Measurements from ENCODE around the gene TERT. TPM values are rescaled to one million over a fixed set of nuclear protein-coding genes. Genes with fewer than 3 reads are reported as not detected.

Gene TERT
- total and polyA plus RNA-seq, 2 donors (not counting 1 experiment from before 2014, with no cell fraction given) = 0.24 to 0.39 TPM

DNA sequence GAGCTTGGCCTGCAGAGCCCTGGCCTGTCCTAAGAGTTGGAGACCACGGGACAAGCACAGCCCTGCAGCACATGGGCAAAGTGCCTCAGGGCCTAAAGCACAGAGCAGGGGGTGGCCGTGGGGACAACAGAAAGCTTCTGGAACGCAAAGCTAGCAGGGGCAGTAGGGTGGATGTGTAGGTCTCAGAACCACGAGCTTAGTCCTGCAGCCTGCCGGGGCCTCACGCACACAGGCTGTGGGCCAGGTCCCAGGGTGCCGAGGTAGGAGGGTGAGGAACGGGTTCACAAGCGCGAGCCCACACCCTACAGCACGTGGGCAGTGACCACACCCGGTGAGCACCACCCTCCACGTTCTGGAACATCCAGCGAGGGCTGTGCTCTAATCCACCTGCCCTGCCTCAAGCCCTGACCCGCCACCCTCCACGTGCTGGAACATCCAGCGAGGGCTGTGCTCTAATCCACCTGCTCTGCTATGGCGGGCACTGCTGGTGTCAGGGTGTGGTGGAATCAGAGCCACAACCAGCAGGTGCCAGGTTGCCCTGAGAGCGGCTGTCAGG, 40.8 kb upstream of the TERT start:
- no peak overlapping the region for H3K27ac Mint-ChIP-seq
- DNase-seq = no peak
- peaks cover 73% of the 10 kb centered on the region for H4K20me1 ChIP-seq (ENCODE audit: control insufficient read depth, insufficient read depth, low read length, poor library complexity, severe bottlenecking)
- CTCF ChIA-PET = interaction anchor here (1.7 kb wide), 1 partner anchor 44 kb away, joined by 6 read pairs; no protein-coding TSS in a partner anchor
- POLR2A ChIA-PET = interaction anchor here (1.0 kb wide), 1 partner anchor 16 kb away, joined by 4 read pairs; no protein-coding TSS in a partner anchor
- H3K4me3 Mint-ChIP-seq = no peak overlapping the region
- no peak overlapping the region for H3K9ac ChIP-seq (ENCODE audit: low read length)
- H3K4me2 ChIP-seq (replicated peaks; ENCODE audit: low read depth, low read length, poor library complexity, severe bottlenecking) = no peak overlapping the region
- intact Hi-C loops (cut with micrococcal nuclease) = no loop called here
- no peaks in the 10 kb centered on the region for H3K9me3 Mint-ChIP-seq (ENCODE audit: insufficient read depth)
- no peak overlapping the region for H3K27ac ChIP-seq (ENCODE audit: low read length in 2 of 2)
- peaks cover 49% of the 10 kb centered on the region for H3K79me2 ChIP-seq (ENCODE audit: control insufficient read depth, insufficient read depth, low read length)
- no peak overlapping the region for H2AFZ ChIP-seq (ENCODE audit: insufficient read depth, low read depth, low read length, poor library complexity, severe bottlenecking)
- H3K9me3 ChIP-seq (ENCODE audit: control extremely low read depth in 1 of 3, control insufficient read depth in 2 of 3, insufficient read depth in 1 of 3, low read length in 2 of 3) = no peaks in the 10 kb centered on the region
- peaks cover 9% of the 10 kb centered on the region for H3K4me1 Mint-ChIP-seq
- H3K4me3 ChIP-seq (ENCODE audit: control extremely low read depth in 1 of 5, extremely low read depth in 1 of 5, insufficient read depth in 1 of 5, low read depth in 2 of 5, low read length in 4 of 5) = no peak overlapping the region
- TF ChIP-seq, protein P1, sequence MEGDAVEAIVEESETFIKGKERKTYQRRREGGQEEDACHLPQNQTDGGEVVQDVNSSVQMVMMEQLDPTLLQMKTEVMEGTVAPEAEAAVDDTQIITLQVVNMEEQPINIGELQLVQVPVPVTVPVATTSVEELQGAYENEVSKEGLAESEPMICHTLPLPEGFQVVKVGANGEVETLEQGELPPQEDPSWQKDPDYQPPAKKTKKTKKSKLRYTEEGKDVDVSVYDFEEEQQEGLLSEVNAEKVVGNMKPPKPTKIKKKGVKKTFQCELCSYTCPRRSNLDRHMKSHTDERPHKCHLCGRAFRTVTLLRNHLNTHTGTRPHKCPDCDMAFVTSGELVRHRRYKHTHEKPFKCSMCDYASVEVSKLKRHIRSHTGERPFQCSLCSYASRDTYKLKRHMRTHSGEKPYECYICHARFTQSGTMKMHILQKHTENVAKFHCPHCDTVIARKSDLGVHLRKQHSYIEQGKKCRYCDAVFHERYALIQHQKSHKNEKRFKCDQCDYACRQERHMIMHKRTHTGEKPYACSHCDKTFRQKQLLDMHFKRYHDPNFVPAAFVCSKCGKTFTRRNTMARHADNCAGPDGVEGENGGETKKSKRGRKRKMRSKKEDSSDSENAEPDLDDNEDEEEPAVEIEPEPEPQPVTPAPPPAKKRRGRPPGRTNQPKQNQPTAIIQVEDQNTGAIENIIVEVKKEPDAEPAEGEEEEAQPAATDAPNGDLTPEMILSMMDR (IDR thresholded peaks at IDR 0.05) = no peak
- no peak for TF ChIP-seq EZH2 (IDR thresholded peaks at IDR 0.05; ENCODE audit: borderline replicate concordance, insufficient read depth, low read depth, low read length, poor library complexity, severe bottlenecking)
- 88% methylated on average over 17 of the region's 19 CpGs for WGBS (ENCODE audit: insufficient coverage)
- H3K4me1 ChIP-seq (ENCODE audit: control insufficient read depth in 2 of 2, insufficient read depth in 2 of 2, low read length in 2 of 2) = peaks cover 0 to 13% of the 10 kb centered on the region in 2 donors
- no peaks in the 10 kb centered on the region for H3K27me3 Mint-ChIP-seq
- H3K27me3 ChIP-seq (replicated peaks in 1 of 4; ENCODE audit: control extremely low read depth in 1 of 4, control insufficient read depth in 3 of 4, insufficient read depth in 4 of 4, low read length in 3 of 4) = no peaks in the 10 kb centered on the region
- ATAC-seq (ENCODE audit: low read depth) = no peak
- peaks cover 0 to 90% of the 10 kb centered on the region in 2 experiments for H3K36me3 ChIP-seq (replicated peaks in 1 of 2; ENCODE audit: control extremely low read depth in 1 of 2, control insufficient read depth in 1 of 2, extremely low read depth in 1 of 2, insufficient read depth in 2 of 2, low read length in 1 of 2)

DNA sequence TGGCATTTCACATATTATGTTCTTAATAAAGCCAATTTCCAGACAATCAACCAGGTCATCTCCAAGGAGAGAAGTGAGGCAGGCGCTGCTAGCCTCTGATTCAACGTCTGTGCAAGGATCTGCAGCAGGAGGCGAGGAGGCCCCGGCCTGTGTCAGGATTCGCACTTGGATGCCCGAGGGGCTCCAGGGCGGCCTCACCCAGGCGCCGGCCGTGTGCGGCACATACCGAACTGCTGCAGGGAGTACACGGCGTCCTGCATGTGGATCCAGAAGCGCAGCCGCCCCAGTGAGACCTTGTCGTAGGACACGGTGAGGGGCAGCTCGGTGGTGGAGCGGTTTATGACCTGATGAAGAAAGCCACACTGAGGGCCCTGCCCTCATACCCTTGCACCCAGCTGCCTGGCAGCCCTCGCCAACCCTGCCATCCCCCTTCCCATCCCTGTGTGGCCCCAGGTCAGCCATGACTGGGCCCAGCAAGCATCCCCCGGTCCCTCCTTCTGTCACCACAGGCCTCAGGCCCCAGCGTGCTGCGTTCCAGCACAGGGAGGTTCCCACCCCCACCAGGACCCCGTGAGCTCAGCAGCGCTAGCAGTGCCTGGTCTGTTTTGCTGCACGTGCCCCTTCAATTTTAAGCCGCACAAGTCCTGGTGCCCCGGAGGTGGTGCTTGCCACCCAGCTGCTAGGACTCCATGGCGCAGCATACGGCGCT, 40.1 kb upstream of the TERT start:
- no peak for TF ChIP-seq EZH2 (IDR thresholded peaks at IDR 0.05; ENCODE audit: borderline replicate concordance, insufficient read depth, low read depth, low read length, poor library complexity, severe bottlenecking)
- TF ChIP-seq, protein P1 (IDR thresholded peaks at IDR 0.05) = no peak
- Mint-ChIP-seq H3K9me3 (ENCODE audit: insufficient read depth) (no peaks in the 10 kb centered on the region), H3K4me1 (peaks cover 9% of the 10 kb centered on the region), H3K27me3 (no peaks in the 10 kb centered on the region), H3K27ac (no peak overlapping the region), H3K4me3 (no peak overlapping the region)
- ChIA-PET CTCF (interaction anchor here (1.7 kb wide), 1 partner anchor 44 kb away, joined by 6 read pairs; no protein-coding TSS in a partner anchor), POLR2A (interaction anchor here (1.0 kb wide), 1 partner anchor 16 kb away, joined by 4 read pairs; no protein-coding TSS in a partner anchor)
- Histone ChIP-seq H3K79me2 (ENCODE audit: control insufficient read depth, insufficient read depth, low read length) (peaks cover 49% of the 10 kb centered on the region), H3K36me3 (replicated peaks in 1 of 2; ENCODE audit: control extremely low read depth in 1 of 2, control insufficient read depth in 1 of 2, extremely low read depth in 1 of 2, insufficient read depth in 2 of 2, low read length in 1 of 2) (peaks cover 0 to 90% of the 10 kb centered on the region in 2 experiments), H3K27me3 (replicated peaks in 1 of 4; ENCODE audit: control extremely low read depth in 1 of 4, control insufficient read depth in 3 of 4, insufficient read depth in 4 of 4, low read length in 3 of 4) (no peaks in the 10 kb centered on the region), H3K4me2 (replicated peaks; ENCODE audit: low read depth, low read length, poor library complexity, severe bottlenecking) (no peak overlapping the region), H3K4me1 (ENCODE audit: control insufficient read depth in 2 of 2, insufficient read depth in 2 of 2, low read length in 2 of 2) (peaks cover 0 to 13% of the 10 kb centered on the region in 2 donors), H2AFZ (ENCODE audit: insufficient read depth, low read depth, low read length, poor library complexity, severe bottlenecking) (no peak overlapping the region), H3K4me3 (ENCODE audit: control extremely low read depth in 1 of 5, extremely low read depth in 1 of 5, insufficient read depth in 1 of 5, low read depth in 2 of 5, low read length in 4 of 5) (no peak overlapping the region), H4K20me1 (ENCODE audit: control insufficient read depth, insufficient read depth, low read length, poor library complexity, severe bottlenecking) (peaks cover 67% of the 10 kb centered on the region), H3K9ac (ENCODE audit: low read length) (no peak overlapping the region), H3K27ac (ENCODE audit: low read length in 2 of 2) (no peak overlapping the region), H3K9me3 (ENCODE audit: control extremely low read depth in 1 of 3, control insufficient read depth in 2 of 3, insufficient read depth in 1 of 3, low read length in 2 of 3) (no peaks in the 10 kb centered on the region)
- intact Hi-C loops (cut with micrococcal nuclease) = no loop called here
- no peak for ATAC-seq (ENCODE audit: low read depth)
- DNase-seq = no peak
- WGBS (ENCODE audit: insufficient coverage) = 97% methylated on average over 32 of the region's 32 CpGs
